Fibroblast of mammary gland (primary cell): ENCODE results near the gene LGI4.
A peak's percentile ranks its signal among the peaks of the same experiment; 100 is the strongest.

Experiments used
- DNase-seq: peaks from one replicate; pipeline ENCODE4 v3.0.0-alpha.2; 2010; ENCODE audit warnings: low read depth
- H3K4me3 ChIP-seq: 2 replicates; pipeline ENCODE4 v1.5.1; 2011; ENCODE audit warnings: low read depth, mild to moderate bottlenecking, low read length, moderate library complexity; ENCODE audit not compliant: control insufficient read depth
- CTCF ChIP-seq: conservative IDR thresholded peaks from 2 replicates; pipeline ENCODE4 v1.5.1; 2011; ENCODE audit warnings: low read depth, low read length, inconsistent platforms; ENCODE audit not compliant: control insufficient read depth, insufficient read depth

Gene LGI4

GRCh38 chr19:35141837-35142605, 7.2 kb upstream of the LGI4 start:
- no peak for TF ChIP-seq CTCF
- H3K4me3 ChIP-seq, result no peak overlapping the region
- no peak for DNase-seq

DNA sequence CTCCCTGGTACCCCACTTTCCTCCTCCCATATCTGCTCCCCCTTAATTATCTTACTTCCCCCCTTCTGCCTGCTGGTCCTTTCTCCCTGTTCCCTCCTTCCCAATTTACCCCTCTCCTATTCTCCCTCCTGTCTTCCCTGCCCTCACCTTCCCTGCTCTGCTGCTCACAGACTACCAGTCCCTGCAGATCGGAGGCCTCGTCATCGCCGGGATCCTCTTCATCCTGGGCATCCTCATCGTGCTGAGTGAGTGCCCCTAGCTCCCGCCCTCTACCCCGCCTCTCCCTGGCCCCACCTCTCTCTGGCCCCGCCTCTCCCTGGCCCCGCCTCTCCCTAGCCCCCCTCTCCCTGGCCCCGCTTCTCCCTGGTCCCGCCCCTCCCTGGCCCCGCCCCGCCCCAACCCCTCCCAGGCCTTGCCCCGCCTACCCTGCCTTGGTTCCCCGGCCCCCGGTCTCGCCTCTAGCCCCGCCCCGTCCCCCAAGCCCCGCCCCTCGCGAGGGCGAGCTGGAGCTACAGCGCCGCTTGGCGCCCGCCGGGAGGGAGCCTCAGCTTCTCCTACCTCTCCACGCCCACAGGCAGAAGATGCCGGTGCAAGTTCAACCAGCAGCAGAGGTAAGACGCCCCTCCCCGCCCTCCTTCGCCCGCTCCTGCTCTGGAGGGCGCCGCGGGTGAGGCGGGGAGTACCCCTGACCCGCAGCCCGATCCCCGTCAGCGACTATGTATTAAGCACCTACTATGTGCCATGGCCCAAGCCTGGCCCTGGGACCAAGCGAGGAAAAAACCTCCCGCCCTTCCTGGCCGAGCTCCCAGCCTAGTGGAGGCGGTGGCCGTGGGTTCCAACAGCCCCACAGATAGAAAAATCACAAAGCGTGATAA, 6.3 kb upstream of the LGI4 start:
- H3K4me3 ChIP-seq, result no peak overlapping the region
- peak; percentile 45 for TF ChIP-seq CTCF

DNA sequence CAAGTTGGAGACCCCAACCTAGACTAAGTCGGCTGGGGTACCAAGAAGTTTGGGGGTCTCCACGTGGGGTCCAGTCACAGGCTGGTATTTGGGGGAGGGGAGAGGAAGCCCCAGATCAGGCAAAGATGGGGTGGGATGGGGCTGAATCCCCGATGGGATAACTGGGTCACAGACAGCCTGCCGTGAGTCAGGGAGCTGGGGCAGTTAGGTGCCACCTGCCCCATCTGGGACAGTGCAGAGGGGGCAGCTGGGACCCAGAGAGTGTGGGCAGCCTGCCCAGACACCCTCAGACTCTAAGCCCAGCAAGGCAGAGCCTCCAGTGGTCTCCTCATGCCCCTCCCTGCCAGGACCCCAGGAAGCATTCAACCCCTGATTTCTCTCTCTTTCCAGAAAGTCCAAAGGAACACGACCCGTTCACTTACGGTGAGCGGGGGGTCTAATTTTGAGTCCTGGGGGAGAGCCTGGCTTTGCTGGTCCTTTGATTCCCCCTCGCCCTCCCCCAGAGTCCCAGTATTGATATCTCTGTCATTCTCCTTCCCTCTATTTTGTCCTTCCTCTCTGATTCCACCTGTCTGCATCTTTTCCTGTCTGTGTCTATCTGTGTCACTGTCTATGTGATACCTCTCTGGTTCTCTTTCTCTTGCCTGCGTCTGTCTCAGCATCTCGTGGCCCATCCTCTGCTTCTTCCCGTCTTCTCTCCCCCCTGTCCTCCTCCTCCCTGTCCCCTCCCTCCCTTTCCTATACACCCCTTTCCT, 5.5 kb upstream of the LGI4 start:
- no peak overlapping the region for H3K4me3 ChIP-seq
- no peak for TF ChIP-seq CTCF
- DNase-seq, result no peak

More for the DNA sequence above, 6.3 kb upstream of the LGI4 start:
- peak; percentile 91 for DNase-seq

GRCh38 chr19:35138305-35138892, 3.5 kb upstream of the LGI4 start, which contains the start of gene FXYD1:
Gene FXYD1, plus strand, starts transcription at chr19:35138824. Its CDS starts 1,256 bp downstream, at chr19:35140080.
- H3K4me3 ChIP-seq, result no peak within 1 kb of the TSS
- no peak for TF ChIP-seq CTCF
- no peak for DNase-seq

DNA sequence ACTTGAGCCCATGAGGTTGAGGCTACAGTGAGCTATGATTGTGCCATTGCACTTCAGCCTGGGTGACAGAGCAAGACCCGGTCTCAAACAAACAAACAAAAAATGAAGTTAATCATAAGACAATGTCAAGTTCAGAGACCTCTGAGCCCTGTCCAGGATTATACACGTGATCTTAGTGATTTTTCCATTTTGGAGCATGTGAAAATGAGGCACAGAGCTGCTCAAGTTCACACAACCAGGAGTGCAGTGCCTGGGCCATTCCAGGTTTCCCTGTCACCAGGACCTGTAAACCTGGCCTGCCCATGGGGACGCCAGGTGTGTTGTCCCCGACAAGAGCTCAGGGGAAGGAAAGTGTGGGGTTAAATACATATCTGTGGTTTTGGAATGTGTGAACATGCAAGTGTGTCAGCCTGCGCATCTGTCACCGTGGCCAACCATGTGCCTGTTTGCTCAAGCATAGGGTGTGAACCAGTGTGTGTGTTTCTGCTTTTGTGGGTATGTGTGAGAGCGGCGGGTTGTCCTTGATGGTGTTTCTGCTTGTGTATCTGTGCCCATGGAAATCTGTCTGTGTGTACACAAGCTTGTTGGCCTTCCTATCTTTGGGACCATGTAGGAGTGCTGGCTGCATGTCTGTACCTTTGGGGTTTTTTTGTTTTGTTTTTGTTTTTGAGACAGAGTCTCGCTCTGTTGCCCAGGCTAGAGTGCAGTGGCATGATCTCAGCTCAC, 2.3 kb upstream of the LGI4 start:
- TF ChIP-seq CTCF, result no peak
- H3K4me3 ChIP-seq, result no peak overlapping the region
- DNase-seq, result no peak

DNA sequence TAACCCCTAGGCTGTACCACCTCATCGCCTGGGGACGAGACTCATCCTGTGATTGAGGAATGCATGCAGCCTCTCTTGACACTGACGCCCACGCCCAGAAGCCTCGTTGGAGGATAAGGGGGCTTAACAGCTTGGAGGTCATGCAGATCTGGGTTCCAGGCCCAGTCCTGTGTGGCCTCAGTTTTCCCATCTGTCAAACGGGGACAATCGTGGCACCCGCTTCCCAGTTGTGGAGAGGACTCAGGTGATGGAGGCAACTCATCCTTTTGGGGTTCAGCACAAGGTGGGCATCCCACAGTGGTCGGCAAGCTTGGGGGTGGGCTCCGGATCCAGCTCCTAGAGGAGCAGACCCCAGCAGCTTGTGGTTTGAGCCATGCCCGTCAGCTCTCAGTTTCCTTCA, 1.4 kb upstream of the LGI4 start:
- no peak overlapping the region for H3K4me3 ChIP-seq
- DNase-seq, result no peak
- no peak for TF ChIP-seq CTCF
